ENCODE measurements around the gene PRDM16. TPM values are rescaled to one million over a fixed set of nuclear protein-coding genes. Genes with fewer than 3 reads are reported as not detected.

PRDM16 gene
- total and polyA plus RNA-seq, 2 of the 13 experiments (the other 11 are each of a cell fraction or from before 2014, with no cell fraction given) = 0.15 to 0.81 TPM

DNA sequence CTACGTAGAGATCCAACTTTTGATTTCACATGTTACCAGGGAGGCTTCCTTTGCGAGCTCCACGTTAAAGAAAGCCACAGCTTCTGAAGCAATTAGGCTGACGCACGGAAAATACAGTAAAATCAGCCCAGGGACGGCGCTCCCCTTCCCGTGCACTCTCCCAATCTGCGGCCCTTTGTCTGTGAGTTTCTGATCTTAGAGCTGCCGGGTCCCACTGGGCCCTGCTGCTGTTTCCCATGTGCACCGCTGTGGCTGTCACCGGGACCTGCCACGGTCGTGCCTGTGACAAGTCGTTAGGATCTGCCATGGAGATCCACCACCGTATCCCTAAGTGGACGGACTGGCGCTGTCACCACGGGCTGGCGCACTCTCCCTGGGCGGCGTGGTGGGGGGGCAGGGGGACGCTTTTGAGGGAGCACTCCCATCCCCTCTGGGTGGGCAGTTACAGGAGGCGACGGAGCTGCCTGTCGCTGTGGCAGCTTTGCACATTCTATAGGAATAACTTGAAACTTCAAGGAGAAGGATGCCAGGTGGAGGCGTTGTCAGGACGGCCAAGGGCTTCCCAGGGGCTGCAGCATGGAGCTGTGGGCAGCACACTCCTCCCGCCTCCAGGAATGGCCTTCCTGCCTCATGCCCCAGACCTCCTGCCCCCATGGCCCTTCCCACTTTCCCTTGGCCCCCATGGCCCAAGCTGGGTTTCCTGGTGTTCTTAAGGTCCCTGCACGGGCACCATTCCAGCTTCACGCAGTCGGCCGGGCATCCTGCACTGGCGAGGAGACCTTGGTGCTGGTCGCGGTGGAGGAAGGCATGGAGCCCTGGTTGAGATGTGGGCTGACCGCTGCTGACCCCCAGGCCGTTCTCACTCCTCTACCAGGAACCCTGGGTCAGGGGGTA lies 85.1 kb downstream of the PRDM16 start:
- ATAC-seq (no peak), FAIRE-seq (no peak), DNase-seq (ENCODE audit: low spot score) (no peak)
- H3K36me3 ChIP-seq (replicated peaks in 1 of 2; ENCODE audit: control insufficient read depth in 1 of 2, insufficient read depth in 2 of 2, low read length in 2 of 2) = no peaks in the 10 kb centered on the region
- no peak for TF ChIP-seq SRY (CRISPR knock-in tag; IDR thresholded peaks at IDR 0.05)
- TF ChIP-seq PHB2 (IDR thresholded peaks at IDR 0.05; ENCODE audit: partially characterized antibody) = no peak
- no peak for TF ChIP-seq NCOR1 (IDR thresholded peaks at IDR 0.05; ENCODE audit: borderline replicate concordance, low read length)
- WGBS (ENCODE audit: low lambda C conversion rate) = 67% methylated on average over 13 of the region's 38 CpGs
- H3K4me2 ChIP-seq (ENCODE audit: low read depth, low read length) = no peak overlapping the region
- no peak overlapping the region for H3K4me3 ChIP-seq (replicated peaks in 1 of 3; ENCODE audit: insufficient read depth in 1 of 3, low read depth in 2 of 3, low read length in 3 of 3)
- CTCF ChIA-PET (ENCODE audit: low intra/inter-chr PET ratio, low total read pairs) = no interaction called here
- H3K4me1 ChIP-seq (ENCODE audit: insufficient read depth, low read length) = no peaks in the 10 kb centered on the region
- no peak overlapping the region for H3K9ac ChIP-seq (ENCODE audit: insufficient read depth, low read depth, low read length)
- no peaks in the 10 kb centered on the region for H3K27me3 ChIP-seq (ENCODE audit: control insufficient read depth in 1 of 2, insufficient read depth in 2 of 2, low read length in 2 of 2)
- intact Hi-C loops (cut with micrococcal nuclease; ENCODE audit: unreplicated experiment) (no loop called here), in situ Hi-C loops (cut with HindIII; ENCODE audit: extremely low pct_ligation_motif_present, low pct_unique_long_range_greater_than_20kb) (no loop called here)
- H3K27ac ChIP-seq (ENCODE audit: extremely low read length, insufficient read depth, low read length) = no peak overlapping the region
- POLR2A ChIA-PET = no interaction called here
- H2AFZ ChIP-seq (ENCODE audit: low read length) = no peak overlapping the region
- no TSS peak for BruUV-seq (replicated peaks)
- H3K9me3 ChIP-seq (ENCODE audit: low read length) = no peaks in the 10 kb centered on the region
- H3K79me2 ChIP-seq (ENCODE audit: insufficient read depth, low read length) = no peaks in the 10 kb centered on the region
- 0 out of 2 replicates have a peak, but pooled peaks cover 3% of the 10 kb centered on the region for H4K20me1 ChIP-seq (ENCODE audit: insufficient read depth, low read length)

DNA sequence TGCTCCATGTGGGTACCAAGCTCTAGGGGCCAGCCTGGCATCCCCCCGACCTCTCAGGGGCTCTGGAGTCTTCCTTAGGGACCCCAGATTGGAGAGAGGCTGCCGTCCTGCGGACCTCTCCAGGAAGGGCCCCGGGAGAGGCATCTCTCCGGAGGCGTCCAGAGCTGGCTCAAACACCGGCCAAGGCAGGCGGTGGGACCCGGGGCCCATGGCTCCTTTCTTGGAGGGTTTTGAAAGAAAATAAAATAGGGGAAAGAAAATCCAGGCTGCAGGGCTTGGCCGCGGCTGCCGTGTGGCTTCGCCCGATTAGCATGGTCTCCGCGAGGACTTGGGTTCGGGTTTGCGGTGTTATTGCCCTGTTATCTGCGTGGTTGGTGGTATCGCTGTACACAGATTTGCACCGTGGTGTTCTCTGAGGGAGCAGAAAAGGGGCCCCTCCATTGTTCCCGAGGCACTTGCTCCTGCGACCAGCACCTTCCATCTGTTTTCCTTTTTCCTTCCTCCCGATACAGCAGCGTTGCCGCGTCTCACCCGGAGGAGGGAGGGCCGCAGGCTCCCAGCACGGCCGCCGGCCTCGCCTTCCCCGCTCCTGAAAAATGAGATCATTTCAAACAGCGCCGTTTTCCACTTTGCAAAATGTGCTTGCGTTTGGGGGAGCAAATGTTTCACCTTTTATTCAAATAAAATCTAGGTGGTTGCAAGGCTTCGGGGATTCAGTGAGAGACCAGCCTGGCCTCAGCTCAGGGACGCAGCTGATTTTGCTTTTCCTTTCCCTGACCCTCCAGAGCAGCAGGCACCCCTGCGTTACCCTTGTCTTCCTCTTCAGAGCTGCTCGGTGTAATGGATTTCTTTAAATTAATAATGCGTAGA lies 86.3 kb downstream of the PRDM16 start:
- Histone ChIP-seq H4K20me1 (ENCODE audit: insufficient read depth, low read length) (0 out of 2 replicates have a peak, but pooled peaks cover 3% of the 10 kb centered on the region), H3K9ac (ENCODE audit: insufficient read depth, low read depth, low read length) (no peak overlapping the region), H3K36me3 (replicated peaks in 1 of 2; ENCODE audit: control insufficient read depth in 1 of 2, insufficient read depth in 2 of 2, low read length in 2 of 2) (no peaks in the 10 kb centered on the region), H2AFZ (ENCODE audit: low read length) (no peak overlapping the region), H3K4me3 (replicated peaks in 1 of 3; ENCODE audit: insufficient read depth in 1 of 3, low read depth in 2 of 3, low read length in 3 of 3) (no peak overlapping the region), H3K27ac (ENCODE audit: extremely low read length, insufficient read depth, low read length) (no peak overlapping the region), H3K27me3 (ENCODE audit: control insufficient read depth in 1 of 2, insufficient read depth in 2 of 2, low read length in 2 of 2) (no peaks in the 10 kb centered on the region), H3K4me1 (ENCODE audit: insufficient read depth, low read length) (no peaks in the 10 kb centered on the region), H3K9me3 (ENCODE audit: low read length) (no peaks in the 10 kb centered on the region), H3K4me2 (ENCODE audit: low read depth, low read length) (no peak overlapping the region), H3K79me2 (ENCODE audit: insufficient read depth, low read length) (no peaks in the 10 kb centered on the region)
- in situ Hi-C loops (cut with HindIII; ENCODE audit: extremely low pct_ligation_motif_present, low pct_unique_long_range_greater_than_20kb) = no loop called here
- CTCF ChIA-PET (ENCODE audit: low intra/inter-chr PET ratio, low total read pairs) = no interaction called here
- intact Hi-C loops (cut with micrococcal nuclease; ENCODE audit: unreplicated experiment) = no loop called here
- BruUV-seq (replicated peaks) = no TSS peak
- ATAC-seq = no peak
- TF ChIP-seq HOXA9 (CRISPR knock-in tag; IDR thresholded peaks at IDR 0.05; ENCODE audit: borderline replicate concordance) (no peak), ZNF207 (IDR thresholded peaks at IDR 0.05; ENCODE audit: borderline replicate concordance) (no peak), ZNF224 (CRISPR knock-in tag; IDR thresholded peaks at IDR 0.05) (no peak), MED8 (CRISPR knock-in tag; IDR thresholded peaks at IDR 0.05; ENCODE audit: insufficient replicate concordance) (no peak), ZSCAN21 (CRISPR knock-in tag; IDR thresholded peaks at IDR 0.05; ENCODE audit: borderline replicate concordance) (no peak)
- TF ChIP-seq, protein P1, sequence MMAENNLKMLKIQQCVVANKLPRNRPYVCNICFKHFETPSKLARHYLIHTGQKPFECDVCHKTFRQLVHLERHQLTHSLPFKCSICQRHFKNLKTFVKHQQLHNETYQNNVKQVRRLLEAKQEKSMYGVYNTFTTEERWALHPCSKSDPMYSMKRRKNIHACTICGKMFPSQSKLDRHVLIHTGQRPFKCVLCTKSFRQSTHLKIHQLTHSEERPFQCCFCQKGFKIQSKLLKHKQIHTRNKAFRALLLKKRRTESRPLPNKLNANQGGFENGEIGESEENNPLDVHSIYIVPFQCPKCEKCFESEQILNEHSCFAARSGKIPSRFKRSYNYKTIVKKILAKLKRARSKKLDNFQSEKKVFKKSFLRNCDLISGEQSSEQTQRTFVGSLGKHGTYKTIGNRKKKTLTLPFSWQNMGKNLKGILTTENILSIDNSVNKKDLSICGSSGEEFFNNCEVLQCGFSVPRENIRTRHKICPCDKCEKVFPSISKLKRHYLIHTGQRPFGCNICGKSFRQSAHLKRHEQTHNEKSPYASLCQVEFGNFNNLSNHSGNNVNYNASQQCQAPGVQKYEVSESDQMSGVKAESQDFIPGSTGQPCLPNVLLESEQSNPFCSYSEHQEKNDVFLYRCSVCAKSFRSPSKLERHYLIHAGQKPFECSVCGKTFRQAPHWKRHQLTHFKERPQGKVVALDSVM (CRISPR knock-in tag; IDR thresholded peaks at IDR 0.05) = no peak
- 78% methylated on average over 36 of the region's 42 CpGs for WGBS (ENCODE audit: low lambda C conversion rate)
- no peak for DNase-seq (ENCODE audit: low spot score)
- POLR2A ChIA-PET = no interaction called here
- no peak for FAIRE-seq
